ENCODE measurements around the gene GNG3.

- TF ChIP-seq CTCF (IDR thresholded peaks at IDR 0.05): no peak
- no peak for TF ChIP-seq POLR2A (IDR thresholded peaks at IDR 0.05)
Observed at GRCh38 chr11:62688491-62688890, 19.0 kb upstream of the GNG3 start.
